Measurements from ENCODE around the gene NUB1.

The NUB1 gene

DNA sequence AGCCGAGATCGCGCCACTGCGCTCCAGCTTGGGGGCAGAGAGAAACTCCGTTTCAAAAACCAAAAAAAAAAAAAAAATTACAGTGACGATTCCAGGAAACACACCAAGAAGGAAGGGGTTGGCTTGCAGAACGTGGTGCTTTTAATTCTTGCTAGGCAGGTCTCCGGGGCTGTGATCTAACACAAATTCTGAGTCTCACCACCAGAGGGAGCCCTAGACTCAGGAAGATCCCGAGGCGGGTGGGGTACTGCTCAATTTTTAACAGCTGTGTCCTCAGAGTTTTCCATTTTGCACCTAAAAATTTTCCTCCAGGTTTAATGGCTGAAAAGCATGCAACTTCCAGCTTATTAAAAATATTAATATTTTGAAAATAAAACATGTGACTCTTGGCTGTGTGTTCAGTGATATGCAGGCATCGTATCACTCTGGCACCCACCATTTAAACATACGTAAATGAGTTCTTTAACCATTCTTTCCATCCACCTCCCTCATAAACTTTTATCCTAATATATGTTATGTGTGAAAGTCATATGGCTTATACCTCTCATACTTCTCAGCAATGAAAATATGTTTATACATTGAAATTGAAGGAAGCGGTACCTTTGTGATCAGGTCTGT, 26.5 kb upstream of the NUB1 start:
- DNase-seq: peak; percentile 62

DNA sequence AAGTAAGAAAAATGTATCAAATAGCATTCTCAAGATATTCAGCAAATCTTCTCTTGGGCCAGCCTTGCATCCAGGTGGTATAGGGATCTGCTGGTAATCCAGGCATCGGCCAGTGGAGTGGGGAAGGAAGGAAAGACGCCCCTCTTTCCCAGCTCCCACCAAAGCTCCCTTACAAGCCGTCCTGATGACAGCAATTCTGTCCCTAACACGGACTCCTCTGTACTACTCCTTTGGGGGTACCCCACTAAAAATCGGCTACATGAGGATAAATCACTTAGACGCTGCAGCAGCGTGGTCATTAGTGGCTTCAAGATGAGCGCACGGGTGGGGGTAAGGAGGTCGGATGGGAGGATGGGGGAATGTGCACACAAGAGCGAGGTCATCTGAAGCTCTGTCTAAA, 24.7 kb upstream of the NUB1 start:
- DNase-seq: no peak

- DNase-seq: no peak
Measured at GRCh38 chr7:151317936-151318335, 23.7 kb upstream of the NUB1 start.

DNA sequence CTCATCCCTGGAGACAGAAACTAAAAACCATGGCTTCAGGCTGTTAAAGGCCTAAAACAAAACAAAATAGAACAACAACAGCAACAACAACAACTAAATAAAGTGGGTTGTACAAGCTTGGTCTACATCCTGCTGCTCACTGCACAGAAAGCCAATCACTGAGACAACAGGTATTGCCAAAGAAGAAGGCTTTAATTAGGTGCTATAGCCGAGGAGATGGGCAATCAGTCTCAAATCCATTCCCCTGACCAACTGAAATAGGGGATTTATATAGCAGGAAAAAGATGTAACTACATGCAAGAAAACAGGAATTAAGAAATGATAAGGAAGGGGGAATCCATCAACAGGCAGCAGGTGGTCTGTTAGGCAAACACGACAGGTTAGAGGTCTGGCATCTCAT, 22.4 kb upstream of the NUB1 start:
- DNase-seq: no peak

GRCh38 chr7:151320263-151320845, 21.3 kb upstream of the NUB1 start:
- DNase-seq: no peak

DNA sequence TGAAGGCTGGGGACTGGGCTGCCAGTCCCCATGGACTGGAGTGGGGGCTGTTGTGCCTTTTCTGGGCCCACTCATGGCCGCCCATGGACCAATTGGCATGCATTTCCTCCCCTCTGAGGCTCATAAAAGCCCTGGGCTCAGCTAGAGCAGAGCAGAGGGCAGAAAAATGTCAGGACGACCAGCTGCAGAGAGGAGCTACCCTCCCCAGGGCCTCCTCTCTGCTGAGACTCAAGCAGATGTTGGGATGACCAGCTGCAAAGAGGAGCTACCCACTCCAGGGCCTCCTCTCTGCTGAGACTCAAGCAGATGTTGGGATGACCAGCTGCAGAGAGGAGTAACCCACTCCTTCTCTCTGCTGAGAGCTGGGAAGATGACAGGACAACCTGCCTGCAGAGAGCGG, 20.3 kb upstream of the NUB1 start:
- DNase-seq: no peak

DNA sequence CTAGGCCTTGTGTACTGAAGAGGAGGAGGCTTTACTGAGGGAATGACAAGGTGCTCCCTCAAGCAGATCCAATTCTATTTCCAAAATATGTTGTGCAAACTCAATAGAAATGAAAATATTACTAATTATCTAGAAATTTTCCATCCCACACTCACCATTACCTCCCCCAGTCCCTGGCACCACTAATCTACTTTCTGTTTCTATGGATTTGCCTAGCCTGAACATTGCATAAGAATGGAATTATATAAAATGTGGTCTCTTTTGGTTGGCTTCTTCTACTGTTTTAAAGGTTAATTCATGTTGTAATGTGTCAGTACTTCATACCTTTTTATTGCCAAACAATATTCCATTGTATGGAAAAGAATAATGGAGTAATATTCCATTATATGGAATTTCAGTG, 18.7 kb upstream of the NUB1 start:
- DNase-seq: no peak

DNA sequence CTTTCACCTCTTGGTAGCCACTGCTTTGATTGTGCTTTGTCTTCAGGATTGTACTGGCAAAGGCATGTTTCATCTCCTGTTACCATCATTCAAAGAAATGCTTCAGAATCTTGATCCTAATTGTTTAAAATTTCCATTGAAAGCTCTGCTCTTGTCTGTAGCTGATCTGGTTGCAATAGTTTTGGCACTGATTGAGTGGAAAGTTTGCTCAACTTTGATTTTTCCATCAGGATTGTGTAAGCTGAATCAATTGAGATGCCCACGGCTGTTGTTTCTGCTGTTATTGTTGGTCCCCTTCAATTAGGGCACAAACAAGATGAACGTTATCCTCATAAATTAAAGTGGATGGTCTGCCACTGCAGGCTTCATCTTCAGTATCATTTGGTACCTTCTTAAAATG, 14.6 kb upstream of the NUB1 start:
- no peak for DNase-seq

- DNase-seq: no peak
Measured at GRCh38 chr7:151327659-151328058, 14.0 kb upstream of the NUB1 start.

- DNase-seq: no peak
Measured at GRCh38 chr7:151330181-151330580, 11.4 kb upstream of the NUB1 start.

- DNase-seq: no peak
Measured at GRCh38 chr7:151330661-151331060, 11.0 kb upstream of the NUB1 start.

GRCh38 chr7:151334628-151335027, 7.0 kb upstream of the NUB1 start:
- no peak for DNase-seq

DNA sequence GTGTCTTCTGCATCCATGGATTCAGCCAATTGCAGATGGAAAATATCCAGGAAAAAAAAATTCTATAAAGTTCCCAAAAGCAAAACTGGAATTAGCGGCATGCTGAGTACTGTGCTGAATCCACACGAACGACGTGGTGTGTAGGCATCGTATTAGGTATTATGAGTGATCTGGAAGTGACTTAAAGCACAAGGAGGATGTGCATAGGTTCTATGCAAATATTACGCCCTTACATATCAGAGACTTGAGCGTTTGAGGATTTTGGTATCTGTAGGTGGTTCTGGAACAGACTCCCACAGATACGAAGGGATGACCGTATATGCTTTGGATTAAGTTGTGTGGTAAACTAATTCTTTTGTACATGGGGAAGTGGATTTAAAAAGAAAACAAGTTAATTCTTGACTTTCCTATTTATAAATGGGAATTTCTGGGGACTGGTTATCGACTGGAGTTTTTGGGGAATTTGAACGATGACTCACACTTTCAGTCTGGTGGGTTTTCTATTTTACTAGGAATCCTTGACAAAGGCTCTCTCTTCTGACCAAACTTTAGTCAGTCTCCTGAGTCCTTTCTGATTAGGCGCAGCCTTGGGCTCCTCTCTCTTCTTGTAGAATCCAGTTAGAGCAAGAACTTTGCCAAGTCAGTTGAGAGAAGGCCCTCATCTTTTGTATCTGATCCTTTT, 5.4 kb upstream of the NUB1 start:
- no peak for DNase-seq

DNA sequence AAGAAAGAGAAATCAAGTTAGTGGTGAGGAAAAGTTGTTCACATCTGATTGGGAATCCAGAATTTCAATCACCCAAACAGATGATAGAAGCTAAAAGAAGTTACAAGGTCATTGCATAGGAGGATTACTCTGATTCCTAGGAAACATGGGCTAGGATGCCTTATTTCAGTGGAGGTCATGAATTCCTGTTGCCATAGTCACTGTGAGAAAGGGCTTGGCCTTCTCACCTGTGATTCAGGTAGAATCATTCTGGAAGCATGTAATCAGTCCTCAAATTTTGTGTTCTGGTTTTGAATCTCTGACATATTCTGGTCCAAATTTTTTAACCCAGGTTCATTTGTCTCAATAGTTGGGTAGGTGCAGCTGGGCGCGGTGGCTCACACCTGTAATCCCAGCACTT, 4.3 kb upstream of the NUB1 start:
- no peak for DNase-seq

DNA sequence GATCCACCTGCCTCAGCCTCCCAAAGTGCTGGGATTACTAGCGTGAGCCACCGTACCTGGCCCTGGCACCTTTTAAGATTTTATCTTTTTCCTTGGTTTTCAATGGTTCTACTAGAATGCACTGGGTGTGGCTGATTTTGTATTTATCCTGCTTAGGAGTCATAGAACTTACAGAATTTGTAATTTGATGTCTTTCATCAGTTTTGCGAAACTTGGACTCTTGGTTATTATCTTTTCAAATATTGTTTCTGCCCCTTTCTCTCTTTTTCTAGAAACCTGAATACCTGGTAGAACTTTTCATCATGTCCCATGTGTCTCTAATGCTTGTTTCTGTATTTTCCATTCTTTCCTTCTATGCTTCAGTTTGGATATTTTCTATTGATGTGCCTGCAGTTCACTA, 2.8 kb upstream of the NUB1 start:
- DNase-seq: no peak

DNA sequence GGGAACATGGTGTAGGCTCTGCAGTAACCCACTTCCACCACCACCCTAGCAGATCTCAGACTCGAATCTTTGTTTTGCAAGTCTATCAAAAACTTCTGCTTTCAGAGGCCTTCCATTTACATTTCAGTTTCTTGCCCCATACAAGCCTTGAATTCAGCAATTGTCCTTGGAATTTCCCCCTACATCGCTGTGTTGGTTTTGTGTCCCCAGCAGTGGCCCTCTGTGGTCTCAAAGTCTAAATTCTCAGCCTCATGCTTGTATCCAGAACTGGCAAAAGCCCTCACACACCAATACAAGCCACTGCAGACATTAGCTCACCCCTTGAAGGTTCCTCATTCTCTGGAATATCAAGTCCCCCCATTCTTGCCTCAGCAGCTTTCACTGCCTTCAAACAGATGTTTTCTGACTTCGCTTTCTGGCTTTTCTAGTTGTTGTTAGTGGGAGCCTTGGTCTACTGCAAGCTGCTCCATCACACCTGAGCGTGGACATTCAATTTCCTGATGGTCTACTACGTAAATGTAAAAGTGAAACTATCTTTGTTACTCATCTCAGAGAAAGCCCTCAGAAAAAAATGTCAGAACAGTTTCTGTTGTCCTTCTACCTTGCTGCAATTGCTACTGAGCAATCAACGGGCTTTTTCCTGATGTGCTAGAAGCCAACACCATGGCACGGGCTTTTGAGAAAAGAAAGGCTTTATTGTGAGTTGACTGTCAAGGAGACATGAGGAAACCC, 1.8 kb upstream of the NUB1 start:
- DNase-seq: no peak

DNA sequence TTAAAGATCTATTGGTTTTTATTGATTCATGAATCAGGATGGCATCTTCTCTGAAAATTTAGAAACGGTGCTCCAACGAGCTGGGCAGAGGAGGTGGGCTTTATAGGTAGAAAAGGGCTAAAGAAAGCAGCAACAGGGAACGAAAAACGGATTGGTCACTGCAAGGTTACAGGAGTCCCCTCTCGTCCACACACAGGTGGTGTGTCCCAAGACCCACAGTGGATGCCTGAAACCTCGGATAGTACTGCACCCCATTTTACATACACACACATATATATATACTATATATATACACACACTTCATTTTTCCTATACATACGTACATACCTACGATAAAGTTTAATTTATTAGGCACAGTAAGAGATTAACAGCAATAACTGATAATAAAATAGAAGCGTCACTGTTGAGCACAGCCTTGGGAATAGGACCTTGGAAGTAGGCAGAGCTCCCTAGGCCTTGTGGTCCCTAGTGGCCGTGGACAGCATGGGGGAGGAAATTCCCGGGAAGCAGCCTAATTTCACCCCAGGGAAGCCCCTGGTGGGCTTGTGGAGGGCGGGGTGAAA, 737 bp upstream of the NUB1 start:
- DNase-seq: no peak

- no peak for DNase-seq
Measured at GRCh38 chr7:151342102-151342646, 562 bp downstream of the NUB1 start.

DNA sequence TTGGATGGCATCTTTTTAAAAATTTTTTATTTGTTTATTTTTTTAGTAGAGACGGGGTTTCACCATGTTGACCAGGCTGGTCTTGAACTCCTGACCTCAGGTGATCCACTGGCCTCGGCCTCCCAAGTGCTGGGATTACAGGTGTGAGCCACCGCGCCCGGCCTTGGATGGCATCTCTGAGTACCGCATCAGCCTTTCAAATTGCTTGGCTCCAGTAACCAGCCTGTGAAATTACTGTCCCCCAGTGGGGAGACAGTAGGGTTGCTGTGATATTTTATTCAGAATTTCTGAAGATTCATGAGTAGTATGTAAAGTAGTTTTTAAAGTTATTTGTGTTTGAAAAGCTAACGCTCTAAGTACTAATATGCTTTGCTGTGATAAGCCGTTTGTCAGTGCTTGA, 1.2 kb downstream of the NUB1 start:
- DNase-seq: no peak

GRCh38 chr7:151343516-151343915, 1.9 kb downstream of the NUB1 start:
- DNase-seq: no peak

DNA sequence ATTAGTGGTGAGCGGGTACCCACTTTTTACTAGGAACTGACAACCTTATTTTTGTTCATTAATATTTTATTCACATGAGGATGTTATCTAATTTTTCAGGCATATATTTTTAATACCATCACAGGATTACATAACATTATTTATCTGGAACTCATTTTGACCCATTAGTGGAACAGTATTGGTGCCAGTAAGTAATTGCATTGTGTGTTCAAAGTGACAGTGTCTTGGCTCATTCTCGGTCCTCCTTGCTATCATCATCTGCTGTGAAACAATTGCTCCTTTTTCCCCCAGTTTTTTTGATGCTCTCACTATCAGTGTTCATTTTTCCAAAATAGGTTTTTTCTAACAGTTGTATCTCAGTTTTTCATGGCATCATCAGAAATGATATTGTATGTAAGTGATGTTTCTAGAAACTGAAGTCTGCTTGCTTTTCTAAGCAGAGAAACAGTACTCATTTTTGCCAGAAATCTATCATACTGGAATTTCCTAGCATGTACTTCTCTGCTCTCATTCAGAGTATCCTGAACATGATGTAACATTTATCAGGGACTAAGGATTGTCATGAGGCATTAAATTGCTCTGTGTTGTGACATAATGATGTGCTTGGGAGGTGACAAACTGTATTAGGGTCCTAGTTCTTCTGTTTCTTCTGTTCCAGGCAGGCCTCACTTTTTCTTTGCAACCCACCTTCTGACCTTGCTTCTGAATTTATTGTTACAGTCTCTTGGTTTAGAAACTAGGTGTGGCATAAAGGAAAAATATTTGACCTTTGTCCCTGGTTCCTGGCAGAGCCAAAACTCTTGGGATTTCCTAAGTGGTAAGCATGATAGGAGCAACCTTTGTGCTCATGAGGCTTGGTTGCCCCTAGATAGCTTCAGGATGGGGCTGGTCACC, 4.2 kb downstream of the NUB1 start:
- no peak for DNase-seq

- DNase-seq: no peak
Measured at GRCh38 chr7:151346470-151346769, 4.8 kb downstream of the NUB1 start.

DNA sequence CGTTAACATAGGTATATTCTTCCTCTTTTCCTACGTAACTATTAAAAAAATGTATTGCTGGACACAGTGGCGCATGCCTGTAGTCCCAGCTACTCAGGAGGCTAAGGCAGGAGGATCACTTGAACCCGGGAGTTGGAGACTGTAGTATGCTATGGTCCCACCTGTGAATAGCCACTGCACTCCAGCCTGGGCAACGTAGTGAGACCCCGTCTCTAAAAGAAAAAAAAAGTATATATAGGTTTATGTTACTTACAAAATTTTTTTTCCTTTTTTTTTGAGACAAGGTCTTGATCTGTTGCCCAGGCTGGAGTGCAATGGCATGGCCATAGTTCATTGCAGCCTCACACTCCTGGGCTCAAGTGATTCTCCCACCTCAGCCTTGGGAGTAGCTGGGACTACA, 5.6 kb downstream of the NUB1 start:
- DNase-seq: no peak

Data from NCI-H2029 treated with DMSO at 0.1 percent for 48 hours (cell line).